ENCODE results near the gene PSMD13. TPM values are rescaled to one million over a fixed set of nuclear protein-coding genes. Genes with fewer than 3 reads are reported as not detected.

The PSMD13 gene
- total and polyA plus RNA-seq, 2 donors (not counting 1 experiment from before 2014, with no cell fraction given): 98.0 to 104 TPM

DNA sequence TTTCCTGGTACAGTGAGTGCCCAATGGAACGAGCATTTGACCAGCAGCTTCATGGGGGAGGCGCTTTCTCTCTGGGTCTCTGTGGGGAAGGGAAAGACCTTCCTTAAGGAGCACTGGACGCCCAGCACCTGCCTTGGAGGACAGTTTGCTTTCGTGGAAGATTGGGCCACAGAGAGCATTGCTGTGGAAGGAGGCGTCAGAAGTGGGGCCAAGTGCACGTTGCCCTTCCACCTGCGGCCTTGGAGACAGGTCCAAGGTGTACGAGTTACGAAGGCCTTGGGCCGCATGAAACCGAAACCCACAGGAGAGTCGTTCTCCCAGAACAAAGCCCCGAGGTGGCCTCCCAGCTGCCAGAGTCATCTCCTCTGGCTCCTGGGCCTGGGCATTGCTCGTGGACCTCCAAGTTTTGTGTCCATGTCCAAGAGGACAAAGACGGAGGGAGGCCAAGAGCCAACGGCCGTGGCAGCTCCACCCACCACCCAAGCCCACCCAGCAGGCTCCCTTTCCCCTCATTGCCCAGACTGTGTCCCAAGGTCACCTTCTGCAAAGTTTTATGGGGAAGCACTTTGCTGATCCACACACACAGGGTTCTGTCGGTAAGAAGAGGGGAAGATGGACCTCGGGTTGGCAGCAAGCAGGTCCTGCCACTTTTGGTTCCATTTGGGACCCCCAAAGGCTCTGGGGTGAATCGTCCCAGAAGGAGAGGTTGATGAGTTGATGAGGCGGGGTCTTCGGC lies 35.6 kb downstream of the PSMD13 start:
- no peaks in the 10 kb centered on the region for H4K20me1 ChIP-seq (ENCODE audit: control insufficient read depth, insufficient read depth, low read length, poor library complexity, severe bottlenecking)
- Mint-ChIP-seq H3K4me3 (no peak overlapping the region), H3K4me1 (peaks cover 41% of the 10 kb centered on the region), H3K9me3 (ENCODE audit: insufficient read depth) (peaks cover 2% of the 10 kb centered on the region), H3K27ac (peak overlapping the region; percentile 75), H3K27me3 (no peaks in the 10 kb centered on the region)
- POLR2A ChIA-PET: no interaction called here
- no peak overlapping the region for H3K27ac ChIP-seq (ENCODE audit: low read length in 2 of 2)
- no peak overlapping the region for H3K4me3 ChIP-seq (ENCODE audit: control extremely low read depth in 1 of 5, extremely low read depth in 1 of 5, insufficient read depth in 1 of 5, low read depth in 2 of 5, low read length in 4 of 5)
- CTCF ChIA-PET: interaction anchor here (1.2 to 1.4 kb wide), 3 partner anchors 10 to 40 kb away, joined by 3 to 5 read pairs (median 4); no protein-coding TSS in a partner anchor
- H3K36me3 ChIP-seq (replicated peaks in 1 of 2; ENCODE audit: control extremely low read depth in 1 of 2, control insufficient read depth in 1 of 2, extremely low read depth in 1 of 2, insufficient read depth in 2 of 2, low read length in 1 of 2): no peaks in the 10 kb centered on the region
- ATAC-seq (ENCODE audit: low read depth) (no peak), DNase-seq (no peak)
- no peak for TF ChIP-seq EZH2 (IDR thresholded peaks at IDR 0.05; ENCODE audit: borderline replicate concordance, insufficient read depth, low read depth, low read length, poor library complexity, severe bottlenecking)
- TF ChIP-seq, protein P1, sequence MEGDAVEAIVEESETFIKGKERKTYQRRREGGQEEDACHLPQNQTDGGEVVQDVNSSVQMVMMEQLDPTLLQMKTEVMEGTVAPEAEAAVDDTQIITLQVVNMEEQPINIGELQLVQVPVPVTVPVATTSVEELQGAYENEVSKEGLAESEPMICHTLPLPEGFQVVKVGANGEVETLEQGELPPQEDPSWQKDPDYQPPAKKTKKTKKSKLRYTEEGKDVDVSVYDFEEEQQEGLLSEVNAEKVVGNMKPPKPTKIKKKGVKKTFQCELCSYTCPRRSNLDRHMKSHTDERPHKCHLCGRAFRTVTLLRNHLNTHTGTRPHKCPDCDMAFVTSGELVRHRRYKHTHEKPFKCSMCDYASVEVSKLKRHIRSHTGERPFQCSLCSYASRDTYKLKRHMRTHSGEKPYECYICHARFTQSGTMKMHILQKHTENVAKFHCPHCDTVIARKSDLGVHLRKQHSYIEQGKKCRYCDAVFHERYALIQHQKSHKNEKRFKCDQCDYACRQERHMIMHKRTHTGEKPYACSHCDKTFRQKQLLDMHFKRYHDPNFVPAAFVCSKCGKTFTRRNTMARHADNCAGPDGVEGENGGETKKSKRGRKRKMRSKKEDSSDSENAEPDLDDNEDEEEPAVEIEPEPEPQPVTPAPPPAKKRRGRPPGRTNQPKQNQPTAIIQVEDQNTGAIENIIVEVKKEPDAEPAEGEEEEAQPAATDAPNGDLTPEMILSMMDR (IDR thresholded peaks at IDR 0.05): no peak
- H3K9me3 ChIP-seq (ENCODE audit: control extremely low read depth in 1 of 3, control insufficient read depth in 2 of 3, insufficient read depth in 1 of 3, low read length in 2 of 3): peaks cover 0 to 6% (median 0%) of the 10 kb centered on the region in 3 donors
- no peak overlapping the region for H2AFZ ChIP-seq (ENCODE audit: insufficient read depth, low read depth, low read length, poor library complexity, severe bottlenecking)
- H3K4me1 ChIP-seq (ENCODE audit: control insufficient read depth in 2 of 2, insufficient read depth in 2 of 2, low read length in 2 of 2): peaks cover 33 to 37% of the 10 kb centered on the region in 2 donors
- H3K9ac ChIP-seq (ENCODE audit: low read length): no peak overlapping the region
- intact Hi-C loops (cut with micrococcal nuclease): no loop called here
- H3K4me2 ChIP-seq (replicated peaks; ENCODE audit: low read depth, low read length, poor library complexity, severe bottlenecking): no peak overlapping the region
- peaks cover 11% of the 10 kb centered on the region for H3K79me2 ChIP-seq (ENCODE audit: control insufficient read depth, insufficient read depth, low read length)
- no peaks in the 10 kb centered on the region for H3K27me3 ChIP-seq (replicated peaks in 1 of 4; ENCODE audit: control extremely low read depth in 1 of 4, control insufficient read depth in 3 of 4, insufficient read depth in 4 of 4, low read length in 3 of 4)
- WGBS (ENCODE audit: insufficient coverage): 94% methylated on average over 22 of the region's 22 CpGs

DNA sequence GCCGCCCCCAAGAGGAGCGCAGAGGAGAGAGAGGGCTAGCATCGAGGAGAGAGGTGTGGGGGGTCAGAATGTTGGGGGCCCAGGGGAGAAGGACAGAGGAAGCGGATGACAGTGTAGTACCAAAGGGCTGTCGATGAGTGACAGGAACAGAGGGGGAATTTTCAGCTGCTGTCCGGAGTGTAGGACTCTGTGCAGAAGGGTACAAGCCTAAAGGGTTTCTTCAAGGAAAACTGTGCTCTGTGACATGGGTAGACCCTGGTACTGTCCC lies 36.1 kb downstream of the PSMD13 start:
- H3K9ac ChIP-seq (ENCODE audit: low read length): no peak overlapping the region
- Mint-ChIP-seq H3K4me1 (peaks cover 40% of the 10 kb centered on the region), H3K27ac (no peak overlapping the region), H3K27me3 (no peaks in the 10 kb centered on the region), H3K4me3 (no peak overlapping the region), H3K9me3 (ENCODE audit: insufficient read depth) (peaks cover 2% of the 10 kb centered on the region)
- ATAC-seq (ENCODE audit: low read depth) (no peak), DNase-seq (no peak)
- no peaks in the 10 kb centered on the region for H4K20me1 ChIP-seq (ENCODE audit: control insufficient read depth, insufficient read depth, low read length, poor library complexity, severe bottlenecking)
- H3K4me1 ChIP-seq (ENCODE audit: control insufficient read depth in 2 of 2, insufficient read depth in 2 of 2, low read length in 2 of 2): peaks cover 30 to 33% of the 10 kb centered on the region in 2 donors
- H3K36me3 ChIP-seq (replicated peaks in 1 of 2; ENCODE audit: control extremely low read depth in 1 of 2, control insufficient read depth in 1 of 2, extremely low read depth in 1 of 2, insufficient read depth in 2 of 2, low read length in 1 of 2): no peaks in the 10 kb centered on the region
- no peak overlapping the region for H3K27ac ChIP-seq (ENCODE audit: low read length in 2 of 2)
- WGBS (ENCODE audit: insufficient coverage): over 99% methylated on average over 6 of the region's 6 CpGs
- intact Hi-C loops (cut with micrococcal nuclease): no loop called here
- no peak overlapping the region for H3K4me3 ChIP-seq (ENCODE audit: control extremely low read depth in 1 of 5, extremely low read depth in 1 of 5, insufficient read depth in 1 of 5, low read depth in 2 of 5, low read length in 4 of 5)
- peaks cover 11% of the 10 kb centered on the region for H3K79me2 ChIP-seq (ENCODE audit: control insufficient read depth, insufficient read depth, low read length)
- no peaks in the 10 kb centered on the region for H3K27me3 ChIP-seq (replicated peaks in 1 of 4; ENCODE audit: control extremely low read depth in 1 of 4, control insufficient read depth in 3 of 4, insufficient read depth in 4 of 4, low read length in 3 of 4)
- no peak overlapping the region for H3K4me2 ChIP-seq (replicated peaks; ENCODE audit: low read depth, low read length, poor library complexity, severe bottlenecking)
- H3K9me3 ChIP-seq (ENCODE audit: control extremely low read depth in 1 of 3, control insufficient read depth in 2 of 3, insufficient read depth in 1 of 3, low read length in 2 of 3): peaks cover 0 to 6% (median 0%) of the 10 kb centered on the region in 3 donors
- TF ChIP-seq EZH2 (IDR thresholded peaks at IDR 0.05; ENCODE audit: borderline replicate concordance, insufficient read depth, low read depth, low read length, poor library complexity, severe bottlenecking): no peak
- TF ChIP-seq, protein P1 (IDR thresholded peaks at IDR 0.05): no peak
- ChIA-PET CTCF (interaction anchor here (0.9 to 1.3 kb wide), 2 partner anchors 23 to 40 kb away, joined by 3 read pairs; no protein-coding TSS in a partner anchor), POLR2A (interaction anchor here (0.7 kb wide), 3 partner anchors 49 to 423 kb away, joined by 3 to 5 read pairs (median 3); no protein-coding TSS in a partner anchor)
- H2AFZ ChIP-seq (ENCODE audit: insufficient read depth, low read depth, low read length, poor library complexity, severe bottlenecking): no peak overlapping the region

Measured in B cell (primary cell).